ENCODE data around the gene MMP10.
A peak's percentile ranks its signal among the peaks of the same experiment; 100 is the strongest.

MMP10 gene

GRCh38 chr11:102780491-102780918, at the start of gene MMP10:
MMP10 (minus strand) TSS chr11:102780628; CDS start chr11:102780591, 37 bp downstream.
- no peak for TF ChIP-seq PATZ1 (CRISPR knock-in tag; IDR thresholded peaks at IDR 0.05; ENCODE audit: borderline replicate concordance)
- no peak for TF ChIP-seq RARB (CRISPR knock-in tag; IDR thresholded peaks at IDR 0.05)
- no peak for TF ChIP-seq ZNF70 (CRISPR knock-in tag; IDR thresholded peaks at IDR 0.05)
- no peak for TF ChIP-seq PPARA (CRISPR knock-in tag; IDR thresholded peaks at IDR 0.05; ENCODE audit: borderline replicate concordance)
- no peak for TF ChIP-seq ISL1 (CRISPR knock-in tag; IDR thresholded peaks at IDR 0.05)
- no peak for TF ChIP-seq ZFP3 (CRISPR knock-in tag; IDR thresholded peaks at IDR 0.05)
- ATAC-seq = peak; percentile 100

- TF ChIP-seq ZNF70 (CRISPR knock-in tag; IDR thresholded peaks at IDR 0.05) (no peak), ISL1 (CRISPR knock-in tag; IDR thresholded peaks at IDR 0.05) (no peak), ZFP30 (CRISPR knock-in tag; IDR thresholded peaks at IDR 0.05) (no peak), ARNTL (CRISPR knock-in tag; IDR thresholded peaks at IDR 0.05; ENCODE audit: borderline replicate concordance, low read depth) (no peak), BACH2 (CRISPR knock-in tag; IDR thresholded peaks at IDR 0.05; ENCODE audit: borderline replicate concordance) (no peak), TSHZ2 (CRISPR knock-in tag; IDR thresholded peaks at IDR 0.05) (no peak), SNAI2 (CRISPR knock-in tag; IDR thresholded peaks at IDR 0.05) (no peak), CSDC2 (CRISPR knock-in tag; IDR thresholded peaks at IDR 0.05) (no peak), TOX (CRISPR knock-in tag; IDR thresholded peaks at IDR 0.05; ENCODE audit: borderline replicate concordance) (no peak), OSR1 (CRISPR knock-in tag; IDR thresholded peaks at IDR 0.05) (no peak), RARB (CRISPR knock-in tag; IDR thresholded peaks at IDR 0.05) (no peak), ZNF8 (CRISPR knock-in tag; IDR thresholded peaks at IDR 0.05) (no peak), GLIS3 (CRISPR knock-in tag; IDR thresholded peaks at IDR 0.05) (no peak), TCF4 (CRISPR knock-in tag; IDR thresholded peaks at IDR 0.05; ENCODE audit: borderline replicate concordance) (no peak)
- ATAC-seq = no peak
These were observed 49.0 kb upstream of the MMP10 start for GRCh38 chr11:102829316-102830000.

GRCh38 chr11:102824556-102824955, 44.1 kb upstream of the MMP10 start:
- TF ChIP-seq ZNF70 (CRISPR knock-in tag; IDR thresholded peaks at IDR 0.05) = no peak
- no peak for TF ChIP-seq SNAI2 (CRISPR knock-in tag; IDR thresholded peaks at IDR 0.05)
- ATAC-seq = no peak

GRCh38 chr11:102819491-102819890, 39.1 kb upstream of the MMP10 start:
- ATAC-seq = no peak
- TF ChIP-seq CREB5 (CRISPR knock-in tag; IDR thresholded peaks at IDR 0.05; ENCODE audit: low read depth) = no peak
- TF ChIP-seq CSRNP3 (CRISPR knock-in tag; IDR thresholded peaks at IDR 0.05) = no peak
- no peak for TF ChIP-seq ISL1 (CRISPR knock-in tag; IDR thresholded peaks at IDR 0.05)
- no peak for TF ChIP-seq PPARA (CRISPR knock-in tag; IDR thresholded peaks at IDR 0.05; ENCODE audit: borderline replicate concordance)
- TF ChIP-seq ZFP3 (CRISPR knock-in tag; IDR thresholded peaks at IDR 0.05) = no peak
- TF ChIP-seq RARB (CRISPR knock-in tag; IDR thresholded peaks at IDR 0.05) = no peak
- TF ChIP-seq ZFP30 (CRISPR knock-in tag; IDR thresholded peaks at IDR 0.05) = no peak
- no peak for TF ChIP-seq POU6F1 (CRISPR knock-in tag; IDR thresholded peaks at IDR 0.05; ENCODE audit: borderline replicate concordance, low read depth)
